ENCODE data around the gene ZNF683. TPM values are rescaled to one million over a fixed set of nuclear protein-coding genes. Genes with fewer than 3 reads are reported as not detected.
"Not testable (repeated sequence)": the region's sequence is repeated elsewhere in the genome, so short reads cannot be mapped to it uniquely, and the experiment has no call there.

The ZNF683 gene
- total RNA-seq, 2 experiments from 2014 or later = 0.41 TPM; not detected in 1

DNA sequence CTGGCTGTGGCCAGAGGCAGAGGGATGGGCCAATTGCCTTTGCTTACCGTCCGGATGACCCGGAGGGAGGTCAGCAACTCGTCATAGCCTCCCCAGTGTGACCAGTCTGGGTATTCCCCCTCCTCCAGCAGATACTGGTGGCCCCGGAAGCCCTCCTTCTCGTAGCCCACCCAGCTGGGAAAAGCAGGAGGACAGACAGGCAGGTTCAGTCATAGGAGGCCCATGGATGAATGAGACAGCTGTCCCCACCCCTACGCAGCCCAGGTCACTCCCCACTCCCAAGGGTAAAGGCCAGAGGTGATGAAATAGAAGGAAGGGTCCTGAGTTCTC is 35.4 kb downstream of the ZNF683 start:
- intact Hi-C loops (cut with DNase I, micrococcal nuclease) = no loop called here
- TF ChIP-seq, protein P1, sequence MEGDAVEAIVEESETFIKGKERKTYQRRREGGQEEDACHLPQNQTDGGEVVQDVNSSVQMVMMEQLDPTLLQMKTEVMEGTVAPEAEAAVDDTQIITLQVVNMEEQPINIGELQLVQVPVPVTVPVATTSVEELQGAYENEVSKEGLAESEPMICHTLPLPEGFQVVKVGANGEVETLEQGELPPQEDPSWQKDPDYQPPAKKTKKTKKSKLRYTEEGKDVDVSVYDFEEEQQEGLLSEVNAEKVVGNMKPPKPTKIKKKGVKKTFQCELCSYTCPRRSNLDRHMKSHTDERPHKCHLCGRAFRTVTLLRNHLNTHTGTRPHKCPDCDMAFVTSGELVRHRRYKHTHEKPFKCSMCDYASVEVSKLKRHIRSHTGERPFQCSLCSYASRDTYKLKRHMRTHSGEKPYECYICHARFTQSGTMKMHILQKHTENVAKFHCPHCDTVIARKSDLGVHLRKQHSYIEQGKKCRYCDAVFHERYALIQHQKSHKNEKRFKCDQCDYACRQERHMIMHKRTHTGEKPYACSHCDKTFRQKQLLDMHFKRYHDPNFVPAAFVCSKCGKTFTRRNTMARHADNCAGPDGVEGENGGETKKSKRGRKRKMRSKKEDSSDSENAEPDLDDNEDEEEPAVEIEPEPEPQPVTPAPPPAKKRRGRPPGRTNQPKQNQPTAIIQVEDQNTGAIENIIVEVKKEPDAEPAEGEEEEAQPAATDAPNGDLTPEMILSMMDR (IDR thresholded peaks at IDR 0.05) = no peak
- no peaks in the 10 kb centered on the region for H3K36me3 ChIP-seq (ENCODE audit: insufficient read depth, low read length)
- H3K27me3 Mint-ChIP-seq = no peaks in the 10 kb centered on the region
- ChIA-PET POLR2A (interaction anchor here (0.9 to 1.7 kb wide), 4 partner anchors 10 to 22 kb away, joined by 3 to 5 read pairs (median 4); no protein-coding TSS in a partner anchor), CTCF (interaction anchor here (1.0 to 2.5 kb wide), 4 partner anchors 15 to 80 kb away, joined by 3 to 8 read pairs (median 3); no protein-coding TSS in a partner anchor)
- H3K9me3 Mint-ChIP-seq = no peaks in the 10 kb centered on the region
- H3K27me3 ChIP-seq (ENCODE audit: control insufficient read depth in 1 of 2, insufficient read depth in 2 of 2, low read length in 2 of 2) = no peaks in the 10 kb centered on the region
- no peaks in the 10 kb centered on the region for H3K36me3 Mint-ChIP-seq (ENCODE audit: low read depth)
- H3K4me1 ChIP-seq (ENCODE audit: insufficient read depth, low read length) = peaks cover 20% of the 10 kb centered on the region
- H3K27ac ChIP-seq (ENCODE audit: low read depth in 1 of 2, low read length in 2 of 2) = no peak overlapping the region
- peaks cover 8% of the 10 kb centered on the region for H3K4me1 Mint-ChIP-seq (ENCODE audit: low read depth)
- no peak overlapping the region for H3K27ac Mint-ChIP-seq
- no peak for DNase-seq
- peak overlapping the region; percentile 66 for H3K4me3 Mint-ChIP-seq
- no peak for ATAC-seq (ENCODE audit: poor library complexity)
- H3K9me3 ChIP-seq (ENCODE audit: control insufficient read depth in 1 of 2, insufficient read depth in 1 of 2, low read length in 2 of 2) = no peaks in the 10 kb centered on the region
- no peak overlapping the region for H3K4me3 ChIP-seq (ENCODE audit: low read length)

GRCh38 chr1:26336477-26337205 is 35.9 kb downstream of the ZNF683 start:
- peak overlapping the region; percentile 86 for H3K4me3 Mint-ChIP-seq
- ChIA-PET CTCF (interaction anchor here (1.0 to 2.5 kb wide), 4 partner anchors 15 to 80 kb away, joined by 3 to 8 read pairs (median 3); no protein-coding TSS in a partner anchor), POLR2A (interaction anchor here (0.7 to 1.7 kb wide), 4 partner anchors 9 to 449 kb away, joined by 3 to 5 read pairs (median 4); no protein-coding TSS in a partner anchor)
- peak; percentile 73 to 96 (median 88) for DNase-seq
- ATAC-seq (ENCODE audit: poor library complexity) = peak; percentile 86
- TF ChIP-seq, protein P1 (IDR thresholded peaks at IDR 0.05) = no peak
- peaks cover 8% of the 10 kb centered on the region for H3K4me1 Mint-ChIP-seq (ENCODE audit: low read depth)
- no peak overlapping the region for H3K27ac Mint-ChIP-seq
- Histone ChIP-seq H3K27me3 (ENCODE audit: control insufficient read depth in 1 of 2, insufficient read depth in 2 of 2, low read length in 2 of 2) (no peaks in the 10 kb centered on the region), H3K36me3 (ENCODE audit: insufficient read depth, low read length) (no peaks in the 10 kb centered on the region), H3K9me3 (ENCODE audit: control insufficient read depth in 1 of 2, insufficient read depth in 1 of 2, low read length in 2 of 2) (no peaks in the 10 kb centered on the region), H3K27ac (ENCODE audit: low read depth in 1 of 2, low read length in 2 of 2) (no peak overlapping the region), H3K4me1 (ENCODE audit: insufficient read depth, low read length) (peaks cover 20% of the 10 kb centered on the region), H3K4me3 (ENCODE audit: low read length) (peak overlapping the region; percentile 70)
- intact Hi-C loops (cut with DNase I, micrococcal nuclease) = no loop called here
- no peaks in the 10 kb centered on the region for H3K36me3 Mint-ChIP-seq (ENCODE audit: low read depth)
- H3K27me3 Mint-ChIP-seq = no peaks in the 10 kb centered on the region
- H3K9me3 Mint-ChIP-seq = no peaks in the 10 kb centered on the region

DNA sequence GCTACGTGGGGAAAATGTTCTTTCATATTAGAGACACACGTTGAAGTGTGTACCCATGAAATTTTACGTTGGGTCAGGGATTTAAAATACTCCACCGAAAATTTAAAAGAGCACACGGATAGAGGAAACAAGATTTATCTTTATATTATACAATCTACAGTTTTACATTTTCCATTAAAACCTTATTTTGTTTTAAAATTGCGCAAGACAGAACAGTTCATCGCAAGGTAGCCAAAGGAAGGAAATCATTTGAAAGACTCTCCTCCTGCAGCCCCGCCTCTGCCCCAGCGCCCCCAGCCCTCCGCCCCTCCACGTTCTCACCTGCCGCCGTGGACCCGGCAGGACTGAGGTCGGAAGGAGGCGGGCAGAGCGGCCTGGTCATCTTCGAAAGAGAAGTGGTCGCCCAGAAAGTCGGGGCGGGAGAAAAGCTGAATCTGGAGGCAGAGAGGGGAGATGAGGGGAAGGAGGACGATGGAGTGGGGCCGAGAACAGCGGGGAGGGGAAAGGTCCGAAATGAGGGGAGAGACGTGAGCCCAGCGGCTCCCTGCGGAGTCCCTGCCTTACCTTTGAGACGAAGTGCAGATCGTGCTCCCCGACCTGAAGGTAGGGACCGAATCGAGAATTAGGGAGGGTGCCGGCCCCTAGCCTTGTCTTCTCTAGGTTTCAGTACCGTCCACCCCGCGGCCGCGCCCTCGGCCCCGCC is 36.6 kb downstream of the ZNF683 start:
- Mint-ChIP-seq H3K9me3 (no peaks in the 10 kb centered on the region), H3K4me1 (ENCODE audit: low read depth) (peaks cover 8% of the 10 kb centered on the region), H3K36me3 (ENCODE audit: low read depth) (no peaks in the 10 kb centered on the region), H3K4me3 (peak overlapping the region; percentile 86), H3K27me3 (no peaks in the 10 kb centered on the region), H3K27ac (no peak overlapping the region)
- TF ChIP-seq, protein P1 (IDR thresholded peaks at IDR 0.05) = no peak
- ATAC-seq (ENCODE audit: poor library complexity) = peak; percentile 15
- Histone ChIP-seq H3K4me3 (ENCODE audit: low read length) (peak overlapping the region; percentile 70), H3K36me3 (ENCODE audit: insufficient read depth, low read length) (peaks cover 6% of the 10 kb centered on the region), H3K9me3 (ENCODE audit: control insufficient read depth in 1 of 2, insufficient read depth in 1 of 2, low read length in 2 of 2) (no peaks in the 10 kb centered on the region), H3K4me1 (ENCODE audit: insufficient read depth, low read length) (peaks cover 20% of the 10 kb centered on the region), H3K27ac (ENCODE audit: low read depth in 1 of 2, low read length in 2 of 2) (no peak overlapping the region), H3K27me3 (ENCODE audit: control insufficient read depth in 1 of 2, insufficient read depth in 2 of 2, low read length in 2 of 2) (no peaks in the 10 kb centered on the region)
- peak in 1 of 14 experiments; percentile 24 for DNase-seq
- POLR2A ChIA-PET = interaction anchor here (0.7 to 1.7 kb wide), 4 partner anchors 8 to 450 kb away, joined by 3 to 5 read pairs (median 4); no protein-coding TSS in a partner anchor
- CTCF ChIA-PET = interaction anchor here (0.7 to 2.5 kb wide), 4 partner anchors 14 to 81 kb away, joined by 3 to 8 read pairs (median 3); no protein-coding TSS in a partner anchor
- intact Hi-C loops (cut with DNase I, micrococcal nuclease) = no loop called here

GRCh38 chr1:26333312-26333711 is 39.2 kb downstream of the ZNF683 start:
- H3K9me3 ChIP-seq (ENCODE audit: control insufficient read depth in 1 of 2, insufficient read depth in 1 of 2, low read length in 2 of 2); H3K27ac Mint-ChIP-seq; DNase-seq; H3K4me3 Mint-ChIP-seq; ATAC-seq (ENCODE audit: poor library complexity); H3K27me3 ChIP-seq (ENCODE audit: control insufficient read depth in 1 of 2, insufficient read depth in 2 of 2, low read length in 2 of 2); intact Hi-C loops (cut with DNase I, micrococcal nuclease); H3K4me1 Mint-ChIP-seq (ENCODE audit: low read depth); H3K4me3 ChIP-seq (ENCODE audit: low read length); H3K27ac ChIP-seq (ENCODE audit: low read depth in 1 of 2, low read length in 2 of 2); POLR2A ChIA-PET; H3K36me3 ChIP-seq (ENCODE audit: insufficient read depth, low read length); H3K27me3 Mint-ChIP-seq; CTCF ChIA-PET; H3K9me3 Mint-ChIP-seq; H3K36me3 Mint-ChIP-seq (ENCODE audit: low read depth): not testable (repeated sequence)
- H3K4me1 ChIP-seq (ENCODE audit: insufficient read depth, low read length) = peaks cover 20% of the 10 kb centered on the region
